ENCODE results near the gene WDR4.
"Not testable (repeated sequence)": the region's sequence is repeated elsewhere in the genome, so short reads cannot be mapped to it uniquely, and the experiment has no call there.

Gene WDR4

DNA sequence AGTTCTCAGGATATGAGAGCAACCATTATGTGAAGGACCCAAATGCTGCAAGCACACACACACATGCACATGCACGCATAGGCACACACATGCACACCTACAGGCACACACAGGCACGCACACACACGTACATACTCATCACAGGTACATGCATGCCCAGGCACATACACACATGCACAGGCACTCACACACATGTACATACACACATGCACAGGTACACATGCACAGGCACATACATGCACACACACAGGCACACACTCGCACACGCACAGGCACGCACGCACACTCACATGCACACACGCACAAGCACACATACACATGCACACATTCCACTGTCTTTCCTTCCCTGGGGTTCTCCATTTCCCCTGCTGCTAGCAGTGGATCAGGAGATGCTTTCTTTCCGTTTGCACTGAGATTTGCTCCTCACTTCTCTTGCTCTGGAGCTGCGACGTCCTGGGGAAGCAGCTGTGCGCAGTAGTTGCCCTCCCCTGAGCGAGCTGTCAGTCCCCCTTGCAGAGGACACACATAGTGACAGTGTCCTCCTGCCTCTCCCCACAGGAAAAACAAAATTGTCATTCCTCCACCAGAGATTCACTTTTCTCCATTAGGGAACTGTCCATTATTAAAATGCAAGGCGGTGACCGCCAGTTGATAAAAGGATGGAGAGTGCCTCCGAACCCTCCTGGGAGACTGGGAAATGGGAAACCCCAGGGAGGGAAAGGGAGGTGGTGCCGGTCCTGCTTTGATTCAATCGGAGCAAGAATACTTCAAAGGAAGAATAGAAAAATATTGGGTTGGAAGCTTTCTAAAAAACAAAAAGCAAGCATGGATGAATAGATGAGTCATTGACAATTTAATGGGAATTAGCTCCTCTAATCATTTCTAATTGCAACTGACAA, 69.5 kb downstream of the WDR4 start:
- DNase-seq = no peak

DNA sequence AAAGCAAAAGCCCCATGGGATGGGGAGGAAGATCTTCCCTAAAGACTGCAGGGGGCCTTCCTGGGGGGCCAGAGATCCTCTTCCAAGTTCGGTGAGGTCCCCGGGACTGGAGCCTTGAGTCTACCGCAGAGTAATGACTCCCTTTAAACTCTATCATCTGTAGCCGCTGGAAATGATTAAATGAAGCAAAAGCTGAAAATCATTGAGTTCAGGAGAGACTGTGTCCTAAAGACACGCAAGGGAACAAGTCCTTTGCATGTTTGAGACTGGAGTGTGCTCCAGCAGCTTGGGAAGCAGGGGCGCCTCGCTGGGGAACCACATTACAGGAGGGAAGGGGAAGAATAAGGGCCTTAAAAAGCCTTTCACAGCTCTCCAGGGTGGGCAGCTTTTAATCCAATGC, 70.2 kb downstream of the WDR4 start:
- no peak for DNase-seq

DNA sequence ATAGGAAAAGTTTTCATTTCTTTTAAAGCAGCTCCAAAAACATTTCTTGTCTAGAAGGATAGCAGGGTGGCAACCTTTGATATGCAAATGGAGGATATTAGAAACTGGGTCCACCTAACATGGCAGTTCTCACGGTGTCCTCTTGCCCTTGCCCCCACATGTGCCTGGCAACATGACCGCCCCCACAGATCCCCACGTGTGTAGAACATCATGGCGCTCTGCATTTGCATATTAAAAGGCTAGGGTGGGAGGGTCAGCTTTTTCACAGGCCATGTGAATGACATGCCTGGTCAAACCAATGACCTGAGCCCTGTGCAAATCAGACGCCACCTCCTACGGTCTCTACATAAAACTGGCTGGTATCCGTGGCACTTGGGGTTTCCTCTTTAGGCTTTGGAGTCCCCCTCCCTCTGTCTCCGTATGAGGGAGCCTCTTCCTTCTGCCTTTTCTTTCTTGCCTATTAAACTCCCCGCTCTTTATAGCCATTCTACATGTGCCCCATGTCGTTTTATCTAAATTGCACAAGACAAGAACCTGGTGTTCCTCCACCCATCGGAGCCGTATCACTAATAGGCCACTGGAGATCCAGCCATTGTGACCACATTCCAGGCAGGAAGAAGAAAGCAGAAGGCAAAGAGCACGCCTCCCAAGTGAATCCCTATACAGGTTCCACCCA, 71.3 kb downstream of the WDR4 start:
- DNase-seq = no peak

DNA sequence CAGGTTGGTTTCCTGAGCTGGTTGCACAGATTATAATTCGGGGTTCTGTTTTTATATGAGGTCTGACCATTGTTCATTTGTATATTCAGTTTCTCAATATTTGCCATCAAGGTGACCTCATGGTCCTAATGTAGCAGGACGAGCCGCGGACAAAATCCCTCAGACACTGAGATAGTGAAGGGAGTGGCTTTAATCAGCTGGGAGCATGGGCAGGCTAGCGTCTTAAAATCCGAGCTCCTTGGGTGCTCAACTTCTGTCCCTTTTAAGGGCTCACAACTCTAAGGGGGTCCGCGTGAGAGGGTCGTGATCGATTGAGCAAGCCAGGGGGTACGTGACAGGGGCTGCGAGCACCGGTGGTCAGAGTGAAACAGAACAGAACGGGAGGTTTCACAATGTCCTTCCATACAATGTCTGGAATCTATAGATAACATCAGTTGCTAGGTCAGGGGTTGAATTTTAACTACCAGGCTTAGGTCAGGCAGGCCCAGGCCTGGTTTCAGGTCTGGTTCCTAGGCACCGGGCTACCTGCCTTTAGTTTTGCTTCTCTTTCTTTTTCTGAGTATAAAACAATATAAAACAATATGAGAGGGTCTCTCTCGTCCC, 71.9 kb downstream of the WDR4 start:
- not testable (repeated sequence) for DNase-seq

DNA sequence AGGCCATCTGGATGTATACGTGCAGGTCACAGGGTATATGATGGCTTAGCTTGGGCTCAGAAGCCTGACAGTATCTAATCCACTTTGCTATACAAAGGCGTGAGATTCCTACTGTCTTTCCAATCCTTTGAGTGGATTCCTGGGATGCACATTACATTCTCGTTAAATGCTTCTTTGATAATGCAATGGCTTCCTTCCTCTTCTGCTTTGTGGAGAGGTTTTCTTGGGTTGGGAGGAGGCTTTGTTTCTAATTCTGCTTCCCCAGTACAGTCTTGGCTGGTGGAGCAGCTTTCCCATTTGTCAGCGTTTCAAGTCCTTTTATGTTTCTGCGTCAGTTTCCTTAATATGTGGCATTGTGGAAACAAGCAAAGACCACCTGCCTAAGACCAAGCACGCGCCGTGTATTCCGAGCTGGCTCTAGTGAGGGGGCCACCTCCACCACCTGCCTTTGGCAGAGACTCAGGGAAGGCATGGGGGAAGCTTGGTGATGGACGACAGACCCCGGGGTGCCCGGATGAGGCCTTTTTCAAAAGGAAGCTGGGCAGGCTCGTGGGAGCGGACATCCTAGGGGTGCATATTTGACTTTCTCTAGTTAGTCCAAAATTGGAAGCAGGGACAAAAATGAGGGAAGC, 72.7 kb downstream of the WDR4 start:
- DNase-seq = no peak

DNA sequence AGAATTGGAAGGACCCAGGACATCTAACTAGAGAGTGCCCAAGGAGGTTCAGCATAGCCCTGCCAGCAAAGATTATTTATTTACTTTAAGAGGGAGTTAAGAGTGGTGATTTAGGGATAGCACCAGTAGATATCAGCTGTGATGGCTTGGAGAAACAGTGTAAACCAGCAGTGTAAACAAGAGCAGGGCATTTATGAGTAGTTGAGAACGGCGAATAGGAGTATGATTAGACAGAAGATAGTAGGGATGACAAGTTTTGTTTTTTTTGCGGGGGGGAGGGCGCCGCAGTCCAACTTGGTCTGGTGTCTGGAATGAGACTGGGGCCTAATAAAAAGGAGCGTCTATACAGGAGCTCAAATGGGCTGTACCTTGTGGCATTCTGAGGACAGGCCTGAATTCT, 77.7 kb downstream of the WDR4 start:
- DNase-seq = not testable (repeated sequence)

DNA sequence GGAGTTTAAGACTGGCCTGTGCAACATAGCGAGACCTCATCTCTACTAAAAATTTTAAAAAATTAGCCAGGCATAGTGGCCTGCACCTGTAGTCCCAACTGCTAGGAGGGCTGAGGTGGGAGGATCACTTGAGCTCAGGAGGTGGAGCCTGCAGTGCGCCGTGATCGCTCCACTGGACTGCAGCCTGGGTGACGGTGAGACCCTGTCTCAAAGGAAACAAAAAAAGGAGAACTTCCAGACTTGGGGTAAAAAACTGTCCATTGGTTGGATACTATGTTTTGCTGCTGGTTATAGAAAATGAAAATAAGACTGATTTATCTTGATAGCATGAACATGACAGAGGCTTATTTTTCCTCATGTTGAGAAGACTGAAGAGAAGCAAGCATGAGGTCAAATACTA, 79.4 kb downstream of the WDR4 start:
- no peak for DNase-seq

DNA sequence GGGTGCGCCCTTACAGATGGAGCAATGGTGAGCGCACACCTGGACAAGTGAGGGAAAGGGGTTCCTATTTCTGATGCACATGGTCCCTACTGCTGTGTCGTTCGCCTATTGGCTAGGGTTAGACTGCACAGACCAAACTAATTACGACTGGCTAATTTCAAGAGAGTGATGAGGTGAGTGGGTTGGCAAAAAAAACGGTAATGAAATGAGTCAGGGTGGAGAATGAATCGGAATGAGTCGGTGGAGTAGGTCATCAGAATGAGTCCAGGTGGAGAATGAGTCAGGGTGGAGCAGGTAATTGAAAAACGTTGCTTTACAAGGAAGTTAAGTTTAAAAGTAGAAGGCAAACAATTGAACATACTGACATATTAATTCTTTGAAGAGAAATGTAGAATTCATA, 79.8 kb downstream of the WDR4 start:
- no peak for DNase-seq
